CD4-positive, alpha-beta T cell treated with Interleukin-12 subunit alpha and Interleukin-12 subunit beta, for 1 hour (primary cell): ENCODE results near the gene CHST15.

Source experiments
- DNase-seq: peaks from one replicate; pipeline ENCODE4 v3.0.0-alpha.2; 2020

The CHST15 gene

DNA sequence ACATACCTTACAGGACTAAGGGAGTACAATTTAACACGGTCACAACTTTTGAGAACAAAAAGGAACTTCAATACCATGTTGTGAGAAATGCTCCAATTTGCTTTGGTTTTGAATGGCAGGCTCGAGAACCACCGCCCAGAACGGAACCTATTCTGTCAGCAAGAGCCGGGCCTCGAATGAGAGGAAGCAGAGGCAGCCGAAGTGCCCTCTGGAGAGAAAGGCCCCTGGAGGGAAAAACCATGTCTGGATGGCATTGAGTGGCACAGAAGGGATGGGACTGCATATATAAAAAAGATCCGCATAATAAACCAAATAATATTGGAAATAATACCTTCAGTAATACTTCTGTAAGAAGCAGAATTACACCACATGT, 85.6 kb downstream of the CHST15 start:
- DNase-seq: no peak

DNA sequence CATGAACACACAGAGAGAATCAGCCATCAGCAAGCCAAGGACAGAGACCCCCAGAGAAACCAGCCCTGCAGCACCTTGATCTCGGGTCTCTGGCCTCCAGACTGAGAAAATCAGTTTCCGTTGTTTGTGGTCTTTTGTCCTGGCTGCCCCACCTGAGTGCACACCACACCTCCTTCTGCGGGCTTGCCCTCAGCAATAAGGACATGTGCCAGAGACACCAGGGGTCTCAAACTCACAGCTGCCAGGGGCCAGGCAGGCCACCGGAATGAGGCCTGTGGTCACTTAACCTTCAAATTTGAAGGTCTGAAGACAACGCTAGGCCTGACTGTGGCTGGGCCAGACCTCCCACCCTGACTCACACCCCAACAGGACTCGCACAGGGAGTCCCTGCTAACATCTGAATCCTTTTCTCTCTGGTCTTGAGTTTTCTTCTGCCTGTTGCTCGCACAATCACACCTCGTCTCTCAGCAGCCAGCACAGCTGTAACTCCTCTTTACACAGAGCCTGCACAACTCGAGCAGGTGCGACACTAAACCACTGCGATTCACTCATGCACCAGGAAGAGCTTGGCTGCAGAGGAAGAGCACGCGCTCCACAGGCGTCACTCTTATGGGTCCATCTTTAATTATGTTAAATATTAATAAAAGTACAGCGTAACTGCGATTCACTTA, 86.2 kb downstream of the CHST15 start:
- no peak for DNase-seq

DNA sequence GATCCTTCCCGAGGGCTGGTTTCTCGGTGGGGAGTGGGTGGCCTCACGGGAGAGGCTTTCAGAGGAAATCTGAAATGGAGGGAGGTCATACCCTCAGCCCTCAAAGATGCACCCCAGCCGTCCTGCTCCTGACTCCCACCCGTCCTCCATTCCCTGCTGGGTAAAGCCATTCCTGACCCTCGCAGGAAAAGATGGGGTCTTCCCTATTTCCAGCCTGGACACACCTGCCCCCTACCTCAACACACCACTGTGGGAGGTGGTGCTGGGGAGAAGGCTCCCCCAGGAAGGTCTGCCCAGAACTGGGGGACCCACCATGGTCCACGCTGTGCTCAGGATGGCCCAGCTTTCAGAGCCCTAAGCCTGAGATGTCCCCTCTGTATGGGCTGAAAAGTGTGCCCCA, 86.9 kb downstream of the CHST15 start:
- DNase-seq: no peak

GRCh38 chr10:124005991-124006392, 87.4 kb downstream of the CHST15 start:
- DNase-seq: no peak

GRCh38 chr10:124005091-124005490, 88.3 kb downstream of the CHST15 start:
- no peak for DNase-seq

- no peak for DNase-seq
Measured at GRCh38 chr10:124004663-124005004, 88.8 kb downstream of the CHST15 start.

DNA sequence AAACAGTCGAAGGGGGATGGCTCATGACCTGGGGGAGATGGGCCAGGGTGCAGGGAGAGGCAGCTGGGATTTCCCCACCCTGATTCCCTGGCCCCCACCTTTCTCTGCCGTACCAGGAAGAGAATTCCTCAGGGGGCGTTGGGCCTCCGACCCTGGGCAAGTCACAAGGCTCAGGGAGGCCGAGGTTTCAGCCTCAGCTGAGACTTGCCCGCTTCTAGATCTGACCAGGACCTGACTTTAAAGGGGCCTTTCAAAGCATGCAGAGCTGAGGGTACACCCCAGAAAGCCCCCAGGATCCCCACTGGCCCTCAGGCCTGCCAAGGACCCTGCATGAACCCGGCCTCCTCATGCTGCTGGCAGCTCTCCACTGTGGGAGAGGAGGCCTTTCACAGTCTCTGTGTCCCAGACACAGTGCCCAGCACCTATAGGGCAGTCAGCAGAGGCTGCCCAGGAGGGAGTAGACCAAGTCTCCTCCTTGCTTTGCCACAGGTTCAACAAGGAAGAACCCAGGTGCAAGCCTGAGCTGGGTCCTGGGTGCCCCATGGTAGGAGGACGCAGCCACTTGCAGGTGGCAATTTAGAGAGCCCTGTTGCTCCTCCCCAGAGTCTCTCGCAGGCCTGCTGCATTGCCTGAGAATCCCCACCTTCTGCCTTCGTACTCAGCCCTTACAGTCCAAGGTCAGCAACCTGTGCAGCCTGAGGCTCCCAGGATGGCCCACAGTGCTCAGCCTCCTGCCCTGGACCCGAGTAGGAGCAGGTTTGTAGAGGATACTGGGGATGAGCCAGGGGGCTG, 89.3 kb downstream of the CHST15 start:
- no peak for DNase-seq

- DNase-seq: no peak
Measured at GRCh38 chr10:124003481-124003870, 89.9 kb downstream of the CHST15 start.

DNA sequence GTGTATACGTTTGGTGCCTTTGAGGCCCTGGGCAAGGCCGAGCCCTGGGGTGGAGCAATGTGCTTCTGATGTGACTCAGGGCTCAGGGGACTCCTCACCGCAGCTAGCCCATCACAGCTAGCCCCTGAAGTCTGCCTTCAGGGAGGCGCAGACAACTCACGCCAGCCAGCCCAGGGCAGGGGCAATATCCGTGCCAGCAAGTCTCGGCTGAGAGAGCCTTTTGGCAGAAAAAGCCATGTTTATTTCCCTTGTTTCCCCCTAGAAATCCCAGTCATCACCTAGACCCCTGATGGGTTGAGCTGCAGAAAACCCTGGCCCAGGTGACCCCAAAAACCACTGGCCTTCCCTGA, 90.4 kb downstream of the CHST15 start:
- no peak for DNase-seq

DNA sequence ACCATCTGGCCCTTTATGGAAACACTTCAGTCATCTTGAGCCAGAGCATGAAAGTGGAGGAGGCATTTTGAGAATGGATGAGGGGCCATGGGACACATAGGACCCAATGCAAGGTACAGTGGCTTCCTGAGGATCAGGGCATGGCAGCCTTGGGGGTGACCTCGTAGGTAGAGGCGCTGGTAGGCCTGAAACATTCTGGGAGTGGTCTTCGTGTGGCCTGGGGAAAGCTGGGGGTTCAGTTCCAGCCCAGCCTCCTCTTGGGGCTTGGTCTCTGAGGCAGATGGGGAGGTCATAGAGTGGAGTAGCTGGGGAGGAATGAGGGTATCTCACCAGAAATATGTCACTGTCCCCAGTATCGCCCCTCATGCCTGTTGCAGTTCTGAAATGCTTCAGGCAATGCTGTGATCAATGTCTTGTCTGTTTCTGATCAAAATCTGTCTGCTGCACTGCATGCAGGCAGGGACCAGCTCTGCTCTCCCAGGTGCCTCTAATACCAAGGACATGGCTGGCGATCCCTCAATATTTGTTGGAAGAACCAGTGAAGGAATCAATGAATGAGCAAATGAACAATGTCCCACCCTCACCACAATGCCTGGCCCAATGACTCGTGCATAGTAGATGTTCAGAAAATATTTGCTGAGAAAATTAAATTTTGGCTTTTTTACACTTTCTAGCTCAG, 90.9 kb downstream of the CHST15 start:
- DNase-seq: no peak

GRCh38 chr10:124001391-124002148, 91.8 kb downstream of the CHST15 start:
- no peak for DNase-seq

- no peak for DNase-seq
Measured at GRCh38 chr10:124000792-124001201, 92.6 kb downstream of the CHST15 start.

DNA sequence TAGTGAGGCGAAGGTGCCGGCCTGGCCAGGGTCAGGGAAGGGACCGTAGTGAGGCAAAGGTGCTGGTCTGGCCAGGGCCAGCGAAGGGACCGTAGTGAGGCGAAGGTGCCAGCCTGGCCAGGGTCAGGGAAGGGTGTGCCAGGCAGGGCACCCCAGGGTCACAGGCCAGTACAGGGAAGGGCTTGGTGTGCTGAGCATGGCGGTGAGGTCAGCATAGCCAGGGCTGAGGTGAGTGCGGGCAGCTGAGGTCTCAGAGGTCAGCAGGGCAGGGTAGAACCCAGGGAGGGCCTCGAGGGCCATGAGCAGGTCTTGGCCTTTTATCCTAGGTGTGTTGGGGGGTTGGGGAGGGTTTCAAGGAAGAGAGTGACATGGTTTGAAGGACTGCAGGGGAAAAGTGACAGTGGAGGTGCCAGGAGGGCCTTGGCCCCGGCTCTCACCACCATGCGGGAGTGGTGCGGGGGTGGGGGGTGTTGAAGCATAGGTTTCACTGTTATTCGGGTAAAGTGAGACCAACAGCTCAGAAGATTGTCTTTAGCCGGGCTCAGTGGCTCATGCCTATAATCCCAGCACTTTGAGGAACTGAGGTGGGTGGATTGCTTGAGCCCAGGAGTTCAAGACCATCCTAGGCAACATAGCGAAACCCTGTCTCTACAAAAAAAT, 93.3 kb downstream of the CHST15 start:
- no peak for DNase-seq

DNA sequence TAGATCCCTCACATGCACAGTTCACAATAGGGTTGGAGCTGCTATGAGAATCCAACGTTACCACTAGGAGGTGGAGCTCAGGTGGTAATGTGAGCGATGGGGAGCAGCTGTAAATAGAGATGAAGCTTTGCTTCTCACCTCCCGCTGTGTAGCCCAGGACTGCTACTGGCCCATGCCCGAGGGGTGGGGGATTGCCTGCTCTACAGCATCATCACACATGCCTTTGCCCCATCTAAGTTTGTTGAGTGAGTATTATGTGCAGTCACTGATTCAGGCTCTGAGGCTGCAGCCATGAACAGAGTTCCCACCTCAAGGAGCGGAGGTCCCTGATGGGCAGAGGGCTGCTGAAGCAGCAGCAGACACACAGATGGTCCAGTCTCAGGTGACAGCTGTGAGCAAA, 94.1 kb downstream of the CHST15 start:
- no peak for DNase-seq

GRCh38 chr10:123998197-123999141, 94.9 kb downstream of the CHST15 start:
- no peak for DNase-seq

GRCh38 chr10:123997486-123998196, 95.8 kb downstream of the CHST15 start:
- DNase-seq: peak; percentile 21

DNA sequence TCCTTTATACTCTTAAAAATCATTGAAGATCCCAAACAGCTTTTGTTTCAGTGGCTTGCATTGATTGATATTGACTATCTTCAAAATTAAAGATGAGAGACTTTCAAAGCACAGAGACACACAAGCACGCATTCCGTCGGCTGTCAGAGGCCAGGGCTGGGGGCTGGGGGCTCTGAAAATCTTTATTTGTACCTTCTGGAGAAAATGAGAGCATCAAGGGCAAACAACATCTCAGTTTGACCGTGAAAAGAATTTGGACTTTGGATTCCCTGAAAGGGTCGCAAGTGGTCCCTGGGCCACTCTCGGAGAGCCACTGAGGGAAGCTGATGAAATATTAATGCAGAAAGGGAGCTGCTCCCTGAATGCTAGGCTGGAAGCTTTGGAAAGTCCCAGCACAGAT, 96.4 kb downstream of the CHST15 start:
- DNase-seq: no peak

- no peak for DNase-seq
Measured at GRCh38 chr10:123996302-123996701, 97.1 kb downstream of the CHST15 start.

- peak; percentile 10 for DNase-seq
Measured at GRCh38 chr10:123995461-123996131, 97.8 kb downstream of the CHST15 start.

GRCh38 chr10:123995082-123995460, 98.3 kb downstream of the CHST15 start:
- no peak for DNase-seq
